ENCODE data around the gene TPT1. TPM values are rescaled to one million over a fixed set of nuclear protein-coding genes. Genes with fewer than 3 reads are reported as not detected.
A peak's percentile ranks its signal among the peaks of the same experiment; 100 is the strongest.
"Not testable (repeated sequence)": the region's sequence is repeated elsewhere in the genome, so short reads cannot be mapped to it uniquely, and the experiment has no call there.

TPT1 gene
- total and polyA plus RNA-seq, 9 donors = 4,694 to 14,373 (median 7,045) TPM

- intact Hi-C loops (cut with DNase I) = no loop called here
- H3K9me3 ChIP-seq = no peaks in the 10 kb centered on the region
- H3K4me1 ChIP-seq (ENCODE audit: insufficient read depth) = no peaks in the 10 kb centered on the region
- no peaks in the 10 kb centered on the region for H3K27me3 ChIP-seq
- WGBS, 3 donors = 91 to 100% (median 98%) methylated on average over 1 of the region's 1 CpG
- no peak overlapping the region for H3K4me3 ChIP-seq
- no peak overlapping the region for H3K27ac ChIP-seq
- no peak for TF ChIP-seq POLR2A (IDR thresholded peaks at IDR 0.05)
- TF ChIP-seq, protein P1, sequence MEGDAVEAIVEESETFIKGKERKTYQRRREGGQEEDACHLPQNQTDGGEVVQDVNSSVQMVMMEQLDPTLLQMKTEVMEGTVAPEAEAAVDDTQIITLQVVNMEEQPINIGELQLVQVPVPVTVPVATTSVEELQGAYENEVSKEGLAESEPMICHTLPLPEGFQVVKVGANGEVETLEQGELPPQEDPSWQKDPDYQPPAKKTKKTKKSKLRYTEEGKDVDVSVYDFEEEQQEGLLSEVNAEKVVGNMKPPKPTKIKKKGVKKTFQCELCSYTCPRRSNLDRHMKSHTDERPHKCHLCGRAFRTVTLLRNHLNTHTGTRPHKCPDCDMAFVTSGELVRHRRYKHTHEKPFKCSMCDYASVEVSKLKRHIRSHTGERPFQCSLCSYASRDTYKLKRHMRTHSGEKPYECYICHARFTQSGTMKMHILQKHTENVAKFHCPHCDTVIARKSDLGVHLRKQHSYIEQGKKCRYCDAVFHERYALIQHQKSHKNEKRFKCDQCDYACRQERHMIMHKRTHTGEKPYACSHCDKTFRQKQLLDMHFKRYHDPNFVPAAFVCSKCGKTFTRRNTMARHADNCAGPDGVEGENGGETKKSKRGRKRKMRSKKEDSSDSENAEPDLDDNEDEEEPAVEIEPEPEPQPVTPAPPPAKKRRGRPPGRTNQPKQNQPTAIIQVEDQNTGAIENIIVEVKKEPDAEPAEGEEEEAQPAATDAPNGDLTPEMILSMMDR (IDR thresholded peaks at IDR 0.05) = no peak
- no peak for TF ChIP-seq EP300 (IDR thresholded peaks at IDR 0.05)
- no peaks in the 10 kb centered on the region for H3K36me3 ChIP-seq
- DNase-seq = no peak
Measured at GRCh38 chr13:45353895-45354294, 12.9 kb upstream of the TPT1 start.

DNA sequence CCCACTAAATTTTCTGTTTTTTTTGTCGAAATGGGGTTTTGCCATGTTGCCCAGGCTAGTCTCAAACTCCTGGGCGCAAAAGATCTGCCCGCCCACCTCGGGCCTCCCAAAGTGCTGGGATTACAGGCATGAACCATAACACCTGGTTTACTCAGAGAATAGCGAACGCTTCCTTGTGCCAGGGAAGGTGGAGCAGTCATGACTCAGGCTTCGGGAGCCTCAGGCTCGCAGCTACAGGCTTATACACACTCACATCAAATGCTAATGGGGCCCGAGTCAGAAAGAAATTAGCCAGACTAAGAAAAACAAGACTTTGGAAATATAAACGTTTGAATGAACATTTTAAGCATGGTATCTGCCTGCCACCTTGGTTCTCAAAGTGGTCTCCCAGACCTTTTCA lies 11.0 kb upstream of the TPT1 start:
- Histone ChIP-seq H3K27ac (no peak overlapping the region), H3K4me1 (ENCODE audit: insufficient read depth) (no peaks in the 10 kb centered on the region), H3K27me3 (no peaks in the 10 kb centered on the region), H3K4me3 (no peak overlapping the region), H3K36me3 (no peaks in the 10 kb centered on the region), H3K9me3 (no peaks in the 10 kb centered on the region)
- 84 to 92% (median 87%) methylated on average over 10 of the region's 10 CpGs for WGBS, 3 donors
- no peak for DNase-seq
- TF ChIP-seq POLR2A (IDR thresholded peaks at IDR 0.05) (no peak), EP300 (IDR thresholded peaks at IDR 0.05) (no peak)
- TF ChIP-seq, protein P1 (IDR thresholded peaks at IDR 0.05) = no peak
- intact Hi-C loops (cut with DNase I) = no loop called here

- DNase-seq = no peak
- Histone ChIP-seq H3K27ac (no peak overlapping the region), H3K9me3 (no peaks in the 10 kb centered on the region), H3K36me3 (no peaks in the 10 kb centered on the region), H3K4me1 (ENCODE audit: insufficient read depth) (no peaks in the 10 kb centered on the region), H3K27me3 (no peaks in the 10 kb centered on the region), H3K4me3 (no peak overlapping the region)
- 94 to 97% (median 96%) methylated on average over 8 of the region's 8 CpGs for WGBS, 3 donors
- no peak for TF ChIP-seq EP300 (IDR thresholded peaks at IDR 0.05)
- TF ChIP-seq, protein P1 (IDR thresholded peaks at IDR 0.05) = no peak
- no peak for TF ChIP-seq POLR2A (IDR thresholded peaks at IDR 0.05)
- intact Hi-C loops (cut with DNase I) = no loop called here
Measured at GRCh38 chr13:45350152-45350551, 9.2 kb upstream of the TPT1 start.

DNA sequence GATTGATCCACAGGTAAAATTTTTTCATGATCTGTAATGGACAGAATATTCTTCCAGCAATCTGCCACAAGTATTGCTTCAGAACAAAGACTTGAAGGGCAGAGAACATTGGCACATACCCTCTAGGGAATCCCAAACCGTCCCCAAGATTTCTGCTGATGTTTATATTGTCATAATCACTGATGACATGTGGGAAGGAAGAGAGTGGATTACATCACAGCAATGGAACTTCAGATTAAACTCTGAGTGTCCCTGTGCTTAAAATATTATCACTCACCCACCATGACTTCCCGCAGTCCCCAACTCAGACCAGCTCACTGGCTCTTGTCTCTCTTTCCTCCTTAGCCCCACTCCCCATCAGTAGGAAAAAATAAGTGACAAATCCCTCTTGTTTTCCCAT lies 8.5 kb upstream of the TPT1 start:
- Histone ChIP-seq H3K27me3 (no peaks in the 10 kb centered on the region), H3K27ac (no peak overlapping the region), H3K4me3 (no peak overlapping the region), H3K4me1 (ENCODE audit: insufficient read depth) (no peaks in the 10 kb centered on the region), H3K36me3 (no peaks in the 10 kb centered on the region), H3K9me3 (no peaks in the 10 kb centered on the region)
- intact Hi-C loops (cut with DNase I) = no loop called here
- DNase-seq = no peak
- WGBS, 3 donors = 55 to 63% (median 61%) methylated on average over 2 of the region's 2 CpGs
- TF ChIP-seq EP300 (IDR thresholded peaks at IDR 0.05) (no peak), POLR2A (IDR thresholded peaks at IDR 0.05) (no peak)
- TF ChIP-seq, protein P1 (IDR thresholded peaks at IDR 0.05) = no peak

GRCh38 chr13:45344064-45344463 lies 3.1 kb upstream of the TPT1 start:
- WGBS, 3 donors = 95% methylated on average over 8 of the region's 8 CpGs
- H3K27me3 ChIP-seq; H3K27ac ChIP-seq; H3K4me1 ChIP-seq (ENCODE audit: insufficient read depth); H3K4me3 ChIP-seq; DNase-seq; intact Hi-C loops (cut with DNase I); H3K36me3 ChIP-seq; H3K9me3 ChIP-seq: not testable (repeated sequence)

DNA sequence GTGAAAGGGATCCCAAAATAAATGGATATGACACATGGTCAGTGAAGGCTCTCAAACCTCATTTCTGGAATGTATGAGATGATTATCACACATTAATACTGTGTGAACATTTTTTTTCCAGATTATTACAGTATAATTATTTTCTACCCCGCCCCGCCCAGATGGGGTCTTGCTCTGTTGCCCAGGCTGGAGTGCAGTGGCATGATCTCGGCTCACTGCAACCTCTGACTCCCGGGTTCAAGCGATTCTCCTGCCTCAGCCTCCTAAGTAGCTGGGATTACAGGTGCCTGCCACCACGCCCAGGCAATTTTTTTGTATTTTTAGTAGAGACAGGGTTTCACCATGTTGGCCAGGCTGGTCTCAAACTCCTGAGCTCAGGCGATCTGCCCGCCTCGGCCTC lies 2.1 kb upstream of the TPT1 start:
- WGBS, 3 donors = 91 to 96% (median 94%) methylated on average over 9 of the region's 9 CpGs
- DNase-seq; H3K4me3 ChIP-seq; H3K9me3 ChIP-seq; H3K27me3 ChIP-seq; intact Hi-C loops (cut with DNase I); H3K36me3 ChIP-seq; H3K4me1 ChIP-seq (ENCODE audit: insufficient read depth); H3K27ac ChIP-seq: not testable (repeated sequence)

DNA sequence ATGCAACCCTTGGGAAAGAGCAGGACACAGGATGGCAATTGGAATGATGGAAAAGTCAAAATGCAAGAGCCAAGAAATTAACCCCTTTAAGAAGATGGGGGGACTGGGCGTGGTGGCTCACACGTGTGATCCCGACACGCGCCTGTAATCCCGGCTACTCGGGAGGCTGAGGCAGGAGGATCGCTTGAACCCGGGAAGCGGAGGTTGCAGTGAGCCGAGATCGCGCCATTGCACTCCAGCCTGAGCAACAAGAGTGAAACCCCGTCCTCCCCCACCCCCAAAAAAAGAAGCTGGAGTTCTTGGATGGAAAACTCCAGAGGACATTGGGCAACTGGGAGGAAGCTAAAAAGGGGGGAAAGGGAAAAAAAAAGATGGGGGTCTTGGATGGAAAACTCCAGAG lies 1.7 kb upstream of the TPT1 start:
- H3K4me1 ChIP-seq (ENCODE audit: insufficient read depth); H3K36me3 ChIP-seq; H3K27me3 ChIP-seq; H3K9me3 ChIP-seq; intact Hi-C loops (cut with DNase I); H3K4me3 ChIP-seq: not testable (repeated sequence)
- H3K27ac ChIP-seq = peak overlapping the region in 1 of 2 donors; percentile 99
- peak in 2 of 5 donors; percentile 43 to 47 for DNase-seq
- 94 to 96% (median 95%) methylated on average over 14 of the region's 14 CpGs for WGBS, 3 donors

All from ovary (tissue), 9 donors.